WTC11 (cell line): ENCODE measurements around the gene MARCO.

Experiments used
- ATF1 ChIP-seq: sonication (generic); formaldehyde crosslinking; IDR thresholded peaks from 2 replicates; pipeline ENCODE4 v1.8.1; 2023; ENCODE audit warnings: mild to moderate bottlenecking, moderate library complexity, missing genetic modification reagents
- ATF3 ChIP-seq: sonication (generic); formaldehyde crosslinking; conservative IDR thresholded peaks from 2 replicates; pipeline ENCODE4 v1.8.1; 2022; ENCODE audit warnings: mild to moderate bottlenecking, missing genetic modification reagents
- CTCF ChIP-seq: fragments of 200-600 bp; IDR thresholded peaks from 2 replicates; pipeline ENCODE4 v1.8.0; 2022; ENCODE audit warnings: antibody characterized with exemption
- GABPB1 ChIP-seq: sonication (generic); formaldehyde crosslinking; IDR thresholded peaks from 2 replicates; pipeline ENCODE4 v1.8.1; 2023; ENCODE audit warnings: mild to moderate bottlenecking, missing genetic modification reagents
- NR2C2 ChIP-seq: sonication (generic); formaldehyde crosslinking; IDR thresholded peaks from 2 replicates; pipeline ENCODE4 v1.8.0; 2022; ENCODE audit warnings: mild to moderate bottlenecking, missing genetic modification reagents
- PRDM15 ChIP-seq: sonication (generic); formaldehyde crosslinking; IDR thresholded peaks from 2 replicates; pipeline ENCODE4 v1.8.0; 2022; ENCODE audit warnings: missing genetic modification reagents
- PREB ChIP-seq: sonication (generic); formaldehyde crosslinking; IDR thresholded peaks from 2 replicates; pipeline ENCODE4 v1.8.1; 2022; ENCODE audit warnings: mild to moderate bottlenecking, missing genetic modification reagents, moderate library complexity, borderline replicate concordance
- ZNF138 ChIP-seq: sonication (generic); formaldehyde crosslinking; conservative IDR thresholded peaks from 2 replicates; pipeline ENCODE4 v1.8.1; 2022; ENCODE audit warnings: mild to moderate bottlenecking, moderate library complexity, missing genetic modification reagents
- ZNF232 ChIP-seq: sonication (generic); formaldehyde crosslinking; IDR thresholded peaks from 2 replicates; pipeline ENCODE4 v1.8.0; 2022; ENCODE audit warnings: mild to moderate bottlenecking, missing genetic modification reagents

- TF ChIP-seq CTCF (no peak), ZNF138 (no peak), PREB (CRISPR knock-in tag) (no peak), PRDM15 (no peak), ATF1 (CRISPR knock-in tag) (no peak), ZNF232 (CRISPR knock-in tag) (no peak), GABPB1 (CRISPR knock-in tag) (no peak), ATF3 (no peak), NR2C2 (no peak)
Observed at GRCh38 chr2:118975133-118975532, 33.1 kb downstream of the MARCO start.
